ENCODE data around the gene DZIP3.

The DZIP3 gene

GRCh38 chr3:108564564-108564963, 25.0 kb upstream of the DZIP3 start:
- H3K4me3 ChIP-seq (ENCODE audit: low read length): no peak overlapping the region
- no peaks in the 10 kb centered on the region for H3K27me3 ChIP-seq (ENCODE audit: control insufficient read depth, insufficient read depth, low read length)
- no peak overlapping the region for H3K9ac ChIP-seq (ENCODE audit: low read length)
- H3K36me3 ChIP-seq (ENCODE audit: control insufficient read depth, insufficient read depth, low read length): no peaks in the 10 kb centered on the region
- H3K27ac ChIP-seq (ENCODE audit: low read depth, low read length): no peak overlapping the region
- H3K4me1 ChIP-seq (ENCODE audit: control insufficient read depth, insufficient read depth, low read length): no peaks in the 10 kb centered on the region

DNA sequence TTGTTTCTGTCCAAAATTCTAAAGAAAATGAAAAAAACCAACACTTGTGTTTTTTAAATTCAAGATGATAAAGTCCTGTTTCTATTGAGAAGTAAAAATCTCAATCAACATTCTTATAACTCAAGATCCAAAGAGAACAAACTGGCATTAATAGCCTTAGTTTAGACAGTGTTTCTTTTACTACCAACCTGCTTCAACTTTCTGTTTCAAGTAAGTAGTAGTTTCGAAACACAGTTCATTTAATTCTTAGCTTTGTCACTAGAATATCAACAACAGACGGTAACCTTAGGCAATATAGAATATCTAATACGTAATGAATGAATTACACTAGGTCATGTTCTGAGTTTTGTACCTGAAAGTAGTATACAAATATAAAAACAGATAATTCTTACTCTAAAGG, 24.0 kb upstream of the DZIP3 start:
- Histone ChIP-seq H3K27ac (ENCODE audit: low read depth, low read length) (no peak overlapping the region), H3K36me3 (ENCODE audit: control insufficient read depth, insufficient read depth, low read length) (no peaks in the 10 kb centered on the region), H3K9ac (ENCODE audit: low read length) (no peak overlapping the region), H3K4me3 (ENCODE audit: low read length) (no peak overlapping the region), H3K4me1 (ENCODE audit: control insufficient read depth, insufficient read depth, low read length) (no peaks in the 10 kb centered on the region), H3K27me3 (ENCODE audit: control insufficient read depth, insufficient read depth, low read length) (no peaks in the 10 kb centered on the region)

DNA sequence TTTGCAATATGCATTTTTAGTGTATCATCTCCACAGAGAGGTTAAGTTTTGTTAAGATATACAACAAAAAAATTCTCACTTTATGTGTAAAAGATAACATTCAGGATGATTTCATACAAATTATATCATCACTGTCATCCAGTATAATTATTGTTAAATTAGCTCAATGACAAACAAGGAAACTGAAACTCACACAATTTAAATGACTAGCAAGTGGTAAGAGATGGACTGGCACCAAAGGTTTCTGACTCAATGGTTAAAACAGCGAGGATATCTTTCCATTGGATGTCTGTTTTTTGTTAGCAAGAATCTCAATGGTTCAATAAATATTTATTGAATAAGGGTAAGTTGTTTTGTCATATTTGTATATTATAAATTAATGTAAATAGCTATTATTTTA, 22.9 kb upstream of the DZIP3 start:
- Histone ChIP-seq H3K4me1 (ENCODE audit: control insufficient read depth, insufficient read depth, low read length) (no peaks in the 10 kb centered on the region), H3K27ac (ENCODE audit: low read depth, low read length) (no peak overlapping the region), H3K4me3 (ENCODE audit: low read length) (no peak overlapping the region), H3K9ac (ENCODE audit: low read length) (no peak overlapping the region), H3K36me3 (ENCODE audit: control insufficient read depth, insufficient read depth, low read length) (no peaks in the 10 kb centered on the region), H3K27me3 (ENCODE audit: control insufficient read depth, insufficient read depth, low read length) (no peaks in the 10 kb centered on the region)

DNA sequence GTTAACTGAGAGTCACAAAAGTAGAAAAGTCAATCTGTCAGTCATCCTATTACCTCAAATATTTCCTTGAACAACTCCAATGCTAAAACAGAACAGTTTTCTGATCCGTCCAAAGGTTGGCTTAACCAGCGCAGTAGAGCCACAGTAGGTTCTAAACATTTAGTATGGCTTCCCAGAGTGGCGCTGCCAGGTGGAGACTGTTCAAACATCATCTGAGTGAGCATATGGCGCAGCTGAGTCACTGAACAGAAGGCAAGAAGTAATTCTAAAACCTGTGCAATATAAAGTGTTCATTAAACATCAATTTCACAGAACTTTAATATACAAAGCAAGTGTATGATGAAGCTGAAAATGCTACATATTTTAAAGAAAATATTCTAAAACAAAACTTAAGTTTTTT, 20.2 kb upstream of the DZIP3 start:
- no peak overlapping the region for H3K4me3 ChIP-seq (ENCODE audit: low read length)
- H3K36me3 ChIP-seq (ENCODE audit: control insufficient read depth, insufficient read depth, low read length): no peaks in the 10 kb centered on the region

DNA sequence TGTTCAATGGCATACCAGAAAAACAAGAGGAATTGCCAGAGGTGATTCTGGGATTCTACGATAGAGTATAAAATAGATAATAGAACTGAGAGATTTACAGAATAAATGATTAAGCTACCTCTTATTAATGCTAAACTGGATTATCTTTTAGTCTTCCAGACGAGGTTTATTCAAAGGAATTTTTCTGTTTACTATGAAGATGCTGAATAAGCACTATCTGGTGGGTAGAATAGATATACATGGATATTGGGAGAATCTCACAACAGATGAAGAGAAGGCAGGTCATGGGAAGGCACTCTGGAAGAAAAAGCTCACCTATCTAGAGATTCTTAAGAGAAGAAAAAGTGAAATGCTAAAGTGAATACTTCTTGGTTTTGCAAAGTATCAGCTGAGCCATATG, 11.5 kb upstream of the DZIP3 start:
- H3K4me3 ChIP-seq (ENCODE audit: low read length): no peak overlapping the region
- no peak overlapping the region for H3K9ac ChIP-seq (ENCODE audit: low read length)
- no peak overlapping the region for H3K27ac ChIP-seq (ENCODE audit: low read depth, low read length)
- H3K36me3 ChIP-seq (ENCODE audit: control insufficient read depth, insufficient read depth, low read length): no peaks in the 10 kb centered on the region
- no peaks in the 10 kb centered on the region for H3K4me1 ChIP-seq (ENCODE audit: control insufficient read depth, insufficient read depth, low read length)
- no peaks in the 10 kb centered on the region for H3K27me3 ChIP-seq (ENCODE audit: control insufficient read depth, insufficient read depth, low read length)

More for the DNA sequence above, 20.2 kb upstream of the DZIP3 start:
- Histone ChIP-seq H3K27me3 (ENCODE audit: control insufficient read depth, insufficient read depth, low read length) (no peaks in the 10 kb centered on the region), H3K9ac (ENCODE audit: low read length) (no peak overlapping the region), H3K4me1 (ENCODE audit: control insufficient read depth, insufficient read depth, low read length) (no peaks in the 10 kb centered on the region), H3K27ac (ENCODE audit: low read depth, low read length) (no peak overlapping the region)

DNA sequence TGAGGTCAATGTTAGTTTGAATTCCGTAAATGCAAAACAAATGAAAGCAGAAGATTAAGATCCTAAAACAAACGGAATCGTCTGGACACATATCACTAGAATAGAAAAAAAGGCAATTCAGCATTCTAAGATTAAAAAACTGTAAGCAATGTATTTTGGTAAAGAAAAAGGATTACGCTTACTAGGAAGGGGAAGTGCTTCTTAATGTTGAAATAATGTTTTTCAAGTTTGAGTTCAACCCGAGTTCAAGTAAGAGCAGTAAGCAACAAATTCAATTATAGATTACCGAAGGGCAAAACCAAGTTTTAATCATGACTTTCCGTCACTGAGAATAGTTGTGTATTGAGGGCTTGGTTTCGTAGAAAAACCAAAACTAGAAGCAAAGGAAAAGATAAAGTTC, 921 bp upstream of the DZIP3 start:
- Histone ChIP-seq H3K36me3 (ENCODE audit: control insufficient read depth, insufficient read depth, low read length) (no peaks in the 10 kb centered on the region), H3K27me3 (ENCODE audit: control insufficient read depth, insufficient read depth, low read length) (no peaks in the 10 kb centered on the region), H3K4me1 (ENCODE audit: control insufficient read depth, insufficient read depth, low read length) (peaks cover 9% of the 10 kb centered on the region), H3K9ac (ENCODE audit: low read length) (peak overlapping the region; percentile 94), H3K27ac (ENCODE audit: low read depth, low read length) (peak overlapping the region; percentile 96), H3K4me3 (ENCODE audit: low read length) (peak overlapping the region; percentile 97)

- peak overlapping the region; percentile 97 for H3K4me3 ChIP-seq (ENCODE audit: low read length)
- peak overlapping the region; percentile 94 for H3K9ac ChIP-seq (ENCODE audit: low read length)
- H3K36me3 ChIP-seq (ENCODE audit: control insufficient read depth, insufficient read depth, low read length): no peaks in the 10 kb centered on the region
- no peaks in the 10 kb centered on the region for H3K27me3 ChIP-seq (ENCODE audit: control insufficient read depth, insufficient read depth, low read length)
- H3K27ac ChIP-seq (ENCODE audit: low read depth, low read length): peak overlapping the region; percentile 96
- peaks cover 9% of the 10 kb centered on the region for H3K4me1 ChIP-seq (ENCODE audit: control insufficient read depth, insufficient read depth, low read length)
These were observed 439 bp downstream of the DZIP3 start for GRCh38 chr3:108589998-108590323.

DNA sequence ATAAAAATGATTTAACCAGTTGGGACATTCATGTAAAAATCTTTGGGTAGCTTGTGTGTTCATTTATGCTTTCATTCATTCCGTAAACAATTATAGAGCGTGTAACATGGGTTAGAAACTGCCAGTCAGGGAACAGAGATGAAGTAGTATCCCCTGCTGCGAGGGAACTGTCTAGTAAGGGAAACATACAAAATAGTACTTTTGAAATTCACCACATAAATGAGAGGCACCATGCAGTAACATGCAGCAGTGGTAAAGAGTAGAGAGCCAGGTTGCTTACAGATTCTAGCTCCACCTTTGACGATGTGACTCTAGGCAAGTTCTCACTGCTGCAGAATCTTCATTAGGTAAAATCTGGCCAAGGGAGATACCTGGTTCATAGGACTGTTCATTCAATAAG, 938 bp downstream of the DZIP3 start:
- Histone ChIP-seq H3K4me1 (ENCODE audit: control insufficient read depth, insufficient read depth, low read length) (peaks cover 9% of the 10 kb centered on the region), H3K36me3 (ENCODE audit: control insufficient read depth, insufficient read depth, low read length) (no peaks in the 10 kb centered on the region), H3K27me3 (ENCODE audit: control insufficient read depth, insufficient read depth, low read length) (no peaks in the 10 kb centered on the region), H3K9ac (ENCODE audit: low read length) (no peak overlapping the region), H3K4me3 (ENCODE audit: low read length) (peak overlapping the region; percentile 97), H3K27ac (ENCODE audit: low read depth, low read length) (no peak overlapping the region)

GRCh38 chr3:108595321-108595720, 5.8 kb downstream of the DZIP3 start:
- H3K4me3 ChIP-seq (ENCODE audit: low read length): no peak overlapping the region
- no peaks in the 10 kb centered on the region for H3K36me3 ChIP-seq (ENCODE audit: control insufficient read depth, insufficient read depth, low read length)
- no peaks in the 10 kb centered on the region for H3K27me3 ChIP-seq (ENCODE audit: control insufficient read depth, insufficient read depth, low read length)
- no peak overlapping the region for H3K9ac ChIP-seq (ENCODE audit: low read length)
- peaks cover 4% of the 10 kb centered on the region for H3K4me1 ChIP-seq (ENCODE audit: control insufficient read depth, insufficient read depth, low read length)
- no peak overlapping the region for H3K27ac ChIP-seq (ENCODE audit: low read depth, low read length)

DNA sequence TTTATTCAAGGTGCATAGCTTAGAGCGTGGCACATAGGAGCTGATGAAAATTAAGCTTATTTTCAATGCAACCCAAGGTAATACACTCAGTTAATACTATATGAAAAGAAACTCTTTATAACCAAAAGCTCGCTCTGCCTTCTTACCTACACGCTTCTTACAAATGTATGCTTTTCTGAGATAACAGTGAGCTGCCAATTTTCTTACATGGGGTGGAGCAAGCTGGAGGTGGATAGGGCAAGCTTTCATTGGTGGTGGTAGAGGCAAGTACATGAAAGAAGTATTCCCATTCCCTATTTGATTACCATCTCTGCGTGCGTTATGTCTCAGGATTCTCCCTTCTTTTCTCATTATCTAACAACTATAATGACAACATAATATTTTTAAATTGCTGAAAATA, 8.9 kb downstream of the DZIP3 start:
- Histone ChIP-seq H3K9ac (ENCODE audit: low read length) (no peak overlapping the region), H3K4me1 (ENCODE audit: control insufficient read depth, insufficient read depth, low read length) (no peaks in the 10 kb centered on the region), H3K27ac (ENCODE audit: low read depth, low read length) (no peak overlapping the region), H3K4me3 (ENCODE audit: low read length) (no peak overlapping the region), H3K27me3 (ENCODE audit: control insufficient read depth, insufficient read depth, low read length) (no peaks in the 10 kb centered on the region), H3K36me3 (ENCODE audit: control insufficient read depth, insufficient read depth, low read length) (no peaks in the 10 kb centered on the region)

- Histone ChIP-seq H3K27ac (ENCODE audit: low read depth, low read length) (no peak overlapping the region), H3K36me3 (ENCODE audit: control insufficient read depth, insufficient read depth, low read length) (no peaks in the 10 kb centered on the region), H3K9ac (ENCODE audit: low read length) (no peak overlapping the region), H3K4me3 (ENCODE audit: low read length) (no peak overlapping the region), H3K27me3 (ENCODE audit: control insufficient read depth, insufficient read depth, low read length) (no peaks in the 10 kb centered on the region), H3K4me1 (ENCODE audit: control insufficient read depth, insufficient read depth, low read length) (no peaks in the 10 kb centered on the region)
These were observed 10.3 kb downstream of the DZIP3 start for GRCh38 chr3:108599677-108600409.

DNA sequence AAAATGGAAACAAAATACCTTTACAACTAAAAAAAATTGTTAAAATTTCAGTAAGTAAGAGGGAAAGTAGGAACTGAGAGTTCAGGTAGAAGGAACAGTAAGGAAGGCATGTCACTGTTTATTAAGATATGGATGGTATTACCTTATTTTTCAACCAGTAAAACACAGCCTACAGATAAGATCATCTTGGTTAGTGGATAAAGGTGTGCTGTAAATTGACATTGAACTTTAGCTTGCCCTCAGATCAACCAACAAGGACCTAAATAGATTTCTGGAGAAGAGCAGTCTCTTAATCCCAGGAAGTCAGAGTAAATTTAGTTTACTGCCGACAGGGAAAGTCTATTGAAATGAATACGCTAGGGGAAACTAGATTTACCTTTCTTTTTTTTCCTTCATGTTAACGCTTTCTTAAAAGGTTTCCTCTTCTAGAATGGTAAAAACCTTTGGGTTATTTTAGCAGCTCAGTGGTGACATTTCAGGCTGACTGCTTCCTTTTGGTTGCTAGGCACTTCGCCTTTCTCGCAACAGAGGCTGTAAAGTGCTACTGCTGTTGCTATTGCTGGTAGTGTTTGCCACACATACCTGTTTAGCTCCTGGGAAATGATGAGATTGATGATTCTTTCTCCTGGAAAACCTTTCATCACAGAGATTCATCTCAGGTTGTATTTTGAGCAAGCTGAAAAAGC, 12.9 kb downstream of the DZIP3 start:
- H3K27me3 ChIP-seq (ENCODE audit: control insufficient read depth, insufficient read depth, low read length): no peaks in the 10 kb centered on the region
- no peaks in the 10 kb centered on the region for H3K36me3 ChIP-seq (ENCODE audit: control insufficient read depth, insufficient read depth, low read length)
- H3K9ac ChIP-seq (ENCODE audit: low read length): no peak overlapping the region
- no peaks in the 10 kb centered on the region for H3K4me1 ChIP-seq (ENCODE audit: control insufficient read depth, insufficient read depth, low read length)
- H3K4me3 ChIP-seq (ENCODE audit: low read length): no peak overlapping the region
- no peak overlapping the region for H3K27ac ChIP-seq (ENCODE audit: low read depth, low read length)

- Histone ChIP-seq H3K9ac (ENCODE audit: low read length) (no peak overlapping the region), H3K36me3 (ENCODE audit: control insufficient read depth, insufficient read depth, low read length) (no peaks in the 10 kb centered on the region), H3K27me3 (ENCODE audit: control insufficient read depth, insufficient read depth, low read length) (no peaks in the 10 kb centered on the region), H3K4me1 (ENCODE audit: control insufficient read depth, insufficient read depth, low read length) (no peaks in the 10 kb centered on the region), H3K27ac (ENCODE audit: low read depth, low read length) (no peak overlapping the region), H3K4me3 (ENCODE audit: low read length) (no peak overlapping the region)
These were observed 13.4 kb downstream of the DZIP3 start for GRCh38 chr3:108602935-108603294.
